GM18951 (cell line): Measurements from ENCODE around the gene HSD11B1.

Experiments used
- POLR2A ChIP-seq: IDR thresholded peaks from 4 replicates; pipeline ENCODE4 v1.6.1; 2011; ENCODE audit warnings: mild to moderate bottlenecking; ENCODE audit not compliant: insufficient read length, insufficient read depth; ENCODE audit errors: extremely low read depth
- in situ Hi-C: fragments of 300-500 bp; cut with MboI; formaldehyde crosslinking; loops from one replicate; pipeline ENCODE4 v1.12.0; 2022; ENCODE audit warnings: low sequenced_read_pairs, mixed read lengths, inconsistent platforms; ENCODE audit not compliant: unreplicated experiment

HSD11B1 gene

GRCh38 chr1:209743145-209743482 lies 38.5 kb downstream of the HSD11B1 start:
- no peak for TF ChIP-seq POLR2A
- in situ Hi-C loops = no loop called here

- no peak for TF ChIP-seq POLR2A
- in situ Hi-C loops = no loop called here
These were observed 42.0 kb downstream of the HSD11B1 start for GRCh38 chr1:209746451-209747165.

GRCh38 chr1:209747580-209748262 lies 43.1 kb downstream of the HSD11B1 start:
- in situ Hi-C loops = no loop called here
- TF ChIP-seq POLR2A = peak; percentile 23

GRCh38 chr1:209748620-209749019 lies 44.0 kb downstream of the HSD11B1 start:
- TF ChIP-seq POLR2A = no peak
- in situ Hi-C loops = no loop called here

DNA sequence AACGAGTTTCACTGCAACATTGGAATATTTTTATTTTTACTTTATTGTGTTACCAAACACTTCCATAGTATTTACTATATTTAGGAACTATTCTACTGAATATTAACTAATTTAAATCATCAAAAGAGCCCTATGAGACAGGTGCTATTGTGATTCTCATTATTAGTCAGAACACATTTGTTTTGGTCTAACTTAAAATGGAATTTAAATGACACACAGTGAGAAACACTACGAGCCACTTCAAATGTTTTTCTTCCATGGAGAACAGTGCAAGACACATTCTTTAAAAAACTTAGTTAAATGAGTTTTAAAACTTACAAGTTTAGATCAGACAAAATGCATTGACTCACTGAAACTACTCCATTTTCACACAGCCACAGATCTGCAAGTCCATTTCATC lies 44.6 kb downstream of the HSD11B1 start:
- in situ Hi-C loops = no loop called here
- TF ChIP-seq POLR2A = no peak

DNA sequence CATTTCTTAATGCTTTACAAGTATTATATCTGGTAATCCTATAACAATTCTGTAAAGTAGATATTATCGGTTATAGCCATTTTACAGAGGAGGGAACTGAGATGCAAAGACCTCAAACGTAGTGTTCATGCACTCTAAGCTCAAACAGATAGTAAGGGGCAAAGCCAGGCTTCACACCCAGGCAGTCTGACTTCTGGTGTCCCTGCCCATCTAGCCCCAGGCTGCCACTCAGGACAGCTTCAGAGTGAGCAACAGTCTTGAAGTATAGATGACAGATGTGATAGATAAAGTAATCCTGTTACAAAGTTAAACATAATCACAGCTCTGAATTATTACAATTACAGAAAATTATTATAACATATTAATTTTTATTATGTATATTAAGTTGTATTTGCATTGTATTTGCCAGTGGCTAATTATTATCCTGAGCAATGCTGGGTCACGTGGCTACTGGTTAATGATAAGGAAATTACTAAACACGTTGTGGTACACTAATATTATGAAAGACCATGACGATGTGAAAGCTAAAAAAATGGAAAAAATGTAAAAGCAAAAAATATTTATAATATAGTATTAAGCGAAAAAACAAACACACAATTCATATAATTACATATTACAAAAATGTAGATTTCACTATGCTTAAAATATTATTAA lies 45.2 kb downstream of the HSD11B1 start:
- in situ Hi-C loops = no loop called here
- TF ChIP-seq POLR2A = no peak

DNA sequence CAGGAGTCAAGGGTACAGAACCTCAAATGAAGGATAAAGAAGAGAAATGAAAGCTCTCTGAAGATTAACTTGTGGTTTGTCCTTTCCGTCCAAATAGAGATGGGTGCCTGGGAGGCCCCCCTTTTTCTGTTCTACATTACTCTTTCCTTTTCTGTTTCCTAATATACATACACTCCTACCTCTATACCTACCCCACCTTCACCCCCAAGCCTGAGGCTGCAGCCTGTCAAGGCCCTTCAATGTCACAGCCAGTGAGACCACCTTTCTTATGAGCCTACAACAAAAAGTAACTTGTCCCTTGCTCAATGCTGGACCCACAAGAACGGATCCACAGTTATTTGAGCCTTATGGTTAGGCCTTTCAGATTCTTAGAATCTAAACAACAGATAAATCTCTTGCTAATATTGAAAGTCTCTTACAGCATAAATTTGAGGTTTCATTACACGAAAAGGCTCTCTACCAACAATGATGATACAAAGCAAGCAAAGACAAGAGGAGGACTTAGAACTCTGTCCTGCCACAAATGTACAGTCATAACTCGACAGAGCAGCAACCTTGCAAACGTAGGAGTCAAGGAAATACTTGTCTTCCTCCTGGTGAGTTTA lies 47.1 kb downstream of the HSD11B1 start:
- in situ Hi-C loops = no loop called here

GRCh38 chr1:209752890-209753289 lies 48.2 kb downstream of the HSD11B1 start:
- in situ Hi-C loops = no loop called here
- TF ChIP-seq POLR2A = no peak

More for the DNA sequence above, 47.1 kb downstream of the HSD11B1 start:
- no peak for TF ChIP-seq POLR2A

GRCh38 chr1:209755256-209755655 lies 50.6 kb downstream of the HSD11B1 start:
- in situ Hi-C loops = no loop called here
- TF ChIP-seq POLR2A = no peak

DNA sequence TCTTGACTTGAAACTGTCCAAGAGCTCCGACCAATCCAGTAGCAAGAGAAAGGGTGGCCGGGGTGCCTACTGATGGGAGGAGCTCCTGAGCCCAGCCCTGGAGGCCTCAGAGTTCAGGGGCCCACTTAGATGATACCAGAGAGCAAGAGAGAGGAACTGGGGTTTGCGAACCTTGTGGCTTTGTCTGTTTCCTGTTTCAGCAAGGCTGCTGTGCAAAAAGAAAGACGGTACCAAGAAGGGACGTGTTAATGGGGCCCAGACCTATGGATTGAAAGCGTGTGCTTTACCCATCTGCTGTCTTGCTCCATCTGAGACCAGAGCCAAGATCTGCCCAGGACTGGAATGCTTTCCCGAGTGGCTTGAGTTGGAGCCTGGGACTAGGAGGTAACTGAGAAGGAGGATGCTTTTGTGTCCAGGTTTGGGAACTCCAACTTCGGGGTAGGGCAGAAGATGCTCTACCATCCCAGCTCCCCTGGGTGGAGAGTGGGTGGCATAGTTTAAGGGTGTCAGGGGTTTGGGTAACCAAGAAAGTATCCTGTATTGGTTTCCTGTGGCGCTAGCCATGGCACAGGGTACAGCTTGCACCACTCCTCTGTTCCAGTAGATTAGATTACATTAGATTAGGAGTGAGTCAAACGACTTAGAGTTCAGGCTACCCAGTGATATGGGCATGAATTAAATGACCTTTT lies 51.4 kb downstream of the HSD11B1 start, which contains the start of gene TRAF3IP3:
Gene TRAF3IP3, plus strand, starts transcription at position 128 of the 689 bp plus-strand sequence. CDS start 3,987 bp downstream, outside the sequence.
- peak; percentile 62 for TF ChIP-seq POLR2A
- in situ Hi-C loops = no loop called here

DNA sequence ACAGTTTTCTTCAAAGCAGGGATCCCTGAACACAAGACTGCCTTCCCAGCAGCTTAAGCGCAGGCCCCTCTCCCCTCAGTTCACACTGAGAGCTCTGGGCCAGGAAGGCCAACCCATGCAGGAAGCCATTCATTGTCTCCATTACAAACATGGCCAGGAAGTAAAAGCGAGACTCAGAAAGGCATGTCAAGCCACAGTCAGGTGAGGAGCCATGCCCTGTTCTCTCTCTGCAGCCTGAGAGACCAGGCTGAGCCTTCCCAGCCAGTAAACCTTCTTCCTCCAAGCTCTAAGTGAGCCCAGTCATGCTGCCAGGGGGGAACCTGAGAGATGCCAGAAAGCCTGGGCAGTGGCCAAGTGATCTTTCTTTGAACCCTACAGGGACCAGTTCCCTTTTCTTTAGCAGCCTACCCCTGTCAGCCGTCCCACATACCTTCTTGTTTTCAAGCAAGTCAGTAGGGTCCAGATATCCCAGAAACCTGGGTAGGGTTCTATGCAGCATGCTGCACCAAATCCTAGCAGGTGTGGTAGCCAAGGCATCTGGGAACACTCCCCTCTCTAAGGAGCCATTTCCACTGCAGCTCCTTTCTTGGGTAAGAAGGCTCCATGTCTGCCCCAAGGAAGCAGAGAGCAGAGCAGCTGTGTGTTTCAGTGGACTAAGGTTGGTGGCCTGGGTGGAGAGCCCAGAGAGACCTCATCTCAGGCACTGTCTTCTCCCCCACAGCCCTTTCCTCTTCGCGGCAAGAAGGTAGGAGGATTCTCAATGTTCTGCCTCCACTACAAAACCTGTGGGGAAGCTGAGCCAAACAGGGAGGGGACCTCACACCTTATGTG lies 52.2 kb downstream of the HSD11B1 start:
- in situ Hi-C loops = no loop called here
- TF ChIP-seq POLR2A = peak; percentile 50

- in situ Hi-C loops = no loop called here
- TF ChIP-seq POLR2A = no peak
These were observed 53.8 kb downstream of the HSD11B1 start for GRCh38 chr1:209758400-209758799.
